AG10803 (cell line): ENCODE data around the gene RPL18.

Source experiments
- DNase-seq: peaks from one replicate; pipeline ENCODE4 v3.0.0; 2010; ENCODE audit warnings: low read depth
- H3K4me3 ChIP-seq: 2 replicates; pipeline ENCODE4 v1.5.1; 2011; ENCODE audit warnings: mild to moderate bottlenecking, low read length, control low read depth
- CTCF ChIP-seq: conservative IDR thresholded peaks from 2 replicates; pipeline ENCODE4 v1.5.1; 2011; ENCODE audit warnings: mild to moderate bottlenecking, low read length, control low read depth, inconsistent platforms

RPL18 gene

GRCh38 chr19:48618916-48619691 lies at the start of gene RPL18, which contains the start of gene SPHK2:
TSS of gene RPL18 (minus strand) at chr19:48619178. CDS start at chr19:48619143, 35 bp downstream.
TSS of gene SPHK2 (plus strand) at chr19:48619506. CDS start at chr19:48620515, 1,009 bp downstream.
- TF ChIP-seq CTCF: no peak
- peak within 1 kb of the TSS; percentile 98 for H3K4me3 ChIP-seq
- peak; percentile 100 for DNase-seq

GRCh38 chr19:48668761-48669160 lies 49.8 kb upstream of the RPL18 start:
- TF ChIP-seq CTCF: no peak
- DNase-seq: no peak
- no peak overlapping the region for H3K4me3 ChIP-seq

- no peak for DNase-seq
- TF ChIP-seq CTCF: no peak
- H3K4me3 ChIP-seq: no peak overlapping the region
Observed at GRCh38 chr19:48668332-48668731, 49.4 kb upstream of the RPL18 start.

- DNase-seq: no peak
- H3K4me3 ChIP-seq: no peak overlapping the region
- no peak for TF ChIP-seq CTCF
Observed at GRCh38 chr19:48665786-48666185, 46.8 kb upstream of the RPL18 start.

DNA sequence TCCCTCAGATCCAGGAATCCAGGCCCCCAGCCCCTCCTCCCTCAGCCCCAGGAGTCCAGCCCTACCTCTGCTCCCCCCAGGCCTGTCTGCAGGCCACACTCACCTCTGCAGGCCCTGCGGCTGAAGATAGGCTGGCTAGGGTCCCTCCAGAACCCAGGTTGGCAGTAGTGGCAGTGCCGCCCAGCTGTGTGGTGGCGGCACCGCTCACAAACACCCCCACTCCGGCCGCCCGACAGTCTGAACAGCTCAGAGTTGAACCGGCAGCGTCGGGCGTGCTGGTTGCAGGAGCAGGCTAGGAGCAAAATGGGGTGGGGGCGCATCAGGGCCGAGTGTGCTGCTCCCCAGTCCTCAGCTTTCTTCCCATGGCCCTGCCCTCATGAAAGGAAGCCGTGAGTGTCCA lies 45.5 kb upstream of the RPL18 start:
- no peak overlapping the region for H3K4me3 ChIP-seq
- DNase-seq: no peak
- no peak for TF ChIP-seq CTCF

DNA sequence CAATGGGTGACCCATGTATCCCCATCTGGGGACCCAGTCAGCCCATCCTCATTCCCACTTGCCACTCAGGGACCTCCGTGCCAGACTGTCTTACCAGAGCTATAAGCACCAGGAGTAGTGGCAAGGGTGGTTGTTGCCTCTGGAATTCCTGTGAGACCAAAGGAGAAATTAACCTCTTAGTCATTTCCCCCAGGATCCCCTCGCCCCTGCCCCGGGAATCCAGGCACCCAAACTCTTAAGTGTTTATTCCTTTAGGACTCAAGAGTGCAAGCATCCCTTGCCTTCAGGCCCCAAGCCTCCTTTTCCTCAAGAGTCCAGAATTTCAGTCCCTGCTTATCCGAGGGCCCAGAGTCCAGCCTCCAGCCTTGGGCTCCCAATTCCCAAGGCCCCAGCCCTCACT lies 44.7 kb upstream of the RPL18 start:
- no peak for TF ChIP-seq CTCF
- no peak overlapping the region for H3K4me3 ChIP-seq
- no peak for DNase-seq

GRCh38 chr19:48661711-48662090 lies 42.7 kb upstream of the RPL18 start:
- no peak for DNase-seq
- no peak overlapping the region for H3K4me3 ChIP-seq
- no peak for TF ChIP-seq CTCF
